Stomach (tissue), 4 donors: Measurements from ENCODE around the gene DCLK1.

Experiments
- CTCF ChIP-seq, 7 experiments: fragments of 450-650 bp in 4 of 7; fragments of 200-600 bp in 3 of 7; sonication (generic) in 3 of 7; IDR thresholded peaks; one replicate each; pipeline ENCODE4 v1.5.1; 2016 to 2019; ENCODE audit warnings: antibody characterized with exemption in 7 of 7, control low read depth in 2 of 7, mild to moderate bottlenecking in 1 of 7
- EP300 ChIP-seq: sonication (generic); formaldehyde crosslinking; IDR thresholded peaks from one replicate; pipeline ENCODE4 v1.6.1; 2017; ENCODE audit warnings: antibody characterized with exemption
- POLR2A ChIP-seq, 4 donors: fragments of 450-650 bp; IDR thresholded peaks; one replicate each; pipeline ENCODE4 v1.6.1; 2016; ENCODE audit warnings: antibody characterized with exemption in 4 of 4, control low read depth in 2 of 4, mild to moderate bottlenecking in 1 of 4, moderate library complexity in 1 of 4
- POLR2AphosphoS5 ChIP-seq, 3 donors: sonication (generic); formaldehyde crosslinking; IDR thresholded peaks; one replicate each; pipeline ENCODE4 v1.6.1; 2016; ENCODE audit warnings: antibody characterized with exemption in 3 of 3

GRCh38 chr13:35914662-35915061 lies 216.5 kb downstream of the DCLK1 start:
- TF ChIP-seq POLR2A (IDR thresholded peaks at IDR 0.05) (no peak), CTCF (IDR thresholded peaks at IDR 0.05) (no peak), EP300 (no peak), POLR2AphosphoS5 (IDR thresholded peaks at IDR 0.05) (no peak)
